H1 (cell line): ENCODE measurements around the gene LRRC28. TPM values are rescaled to one million over a fixed set of nuclear protein-coding genes. Genes with fewer than 3 reads are reported as not detected.

Experiments
- CTCF ChIA-PET: fragments of 300-600 bp; sonication (Branson Sonifier 250); formaldehyde crosslinking; loops from one replicate; lab custom pipeline; 2021; ENCODE audit not compliant: partially characterized antibody; lab: Charles Lee
- POLR2A ChIA-PET: fragments of 300-600 bp; sonication (Branson Sonifier 250); formaldehyde crosslinking; loops from one replicate; lab custom pipeline; 2021; ENCODE audit warnings: inconsistent platforms; ENCODE audit not compliant: partially characterized antibody; lab: Charles Lee
- DNase-seq, 2 experiments: peaks; one replicate each; pipeline versions ENCODE4 v3.0.0 to v3.0.0-alpha.2; 2010 to 2022; ENCODE audit warnings: low spot score in 2 of 2, low read depth in 1 of 2, mixed read lengths in 1 of 2
- FAIRE-seq: peaks from 2 replicates; lab custom pipeline; 2011; peaks lifted over from hg19 to GRCh38; lab: Jason Lieb, UNC
- H2AFZ ChIP-seq: 2 replicates; pipeline ENCODE4 v1.8.1; 2012; ENCODE audit warnings: low read length, inconsistent platforms
- H2AK5ac ChIP-seq: 2 replicates; pipeline ENCODE4 v1.6.1; 2013; ENCODE audit warnings: low read depth, low read length
- H2BK120ac ChIP-seq: replicated peaks from 2 replicates; pipeline ENCODE3; 2013; ENCODE audit warnings: low read depth, low read length, inconsistent platforms
- H2BK12ac ChIP-seq: 2 replicates; pipeline ENCODE4 v1.6.1; 2013; ENCODE audit warnings: low read depth, low read length
- H2BK15ac ChIP-seq: 2 replicates; pipeline ENCODE4 v1.6.1; 2013; ENCODE audit warnings: low read length
- H2BK20ac ChIP-seq: 2 replicates; pipeline ENCODE4 v1.6.1; 2013; ENCODE audit warnings: low read length
- H2BK5ac ChIP-seq: 2 replicates; pipeline ENCODE4 v1.6.1; 2013; ENCODE audit warnings: low read depth, low read length
- H3K14ac ChIP-seq: 2 replicates; pipeline ENCODE4 v1.6.1; 2013; ENCODE audit warnings: inconsistent platforms; ENCODE audit not compliant: insufficient read length
- H3K18ac ChIP-seq: 2 replicates; pipeline ENCODE4 v1.6.1; 2013; ENCODE audit warnings: low read length; ENCODE audit errors: extremely low read depth
- H3K23ac ChIP-seq: 2 replicates; pipeline ENCODE4 v1.6.1; 2013; ENCODE audit warnings: inconsistent platforms; ENCODE audit not compliant: insufficient read length
- H3K23me2 ChIP-seq: 2 replicates; pipeline ENCODE4 v1.6.1; 2013; ENCODE audit warnings: low read depth, low read length
- H3K27ac ChIP-seq: 2 replicates; pipeline ENCODE4 v1.6.1; 2011; ENCODE audit warnings: low read depth, low read length, inconsistent platforms
- H3K27me3 ChIP-seq, 4 experiments: replicated peaks in 1 of 4; 1 replicate in 1 of 4; 2 replicates in 3 of 4; pipeline versions ENCODE4 v1.6.1 to v1.8.1; 2011 to 2013; ENCODE audit warnings: low read length in 3 of 4, mild to moderate bottlenecking in 3 of 4, inconsistent platforms in 2 of 4, mixed read lengths in 2 of 4, moderate library complexity in 1 of 4; ENCODE audit not compliant: control insufficient read depth in 3 of 4, insufficient read depth in 3 of 4; ENCODE audit errors: extremely low read depth in 1 of 4
- H3K36me3 ChIP-seq, 4 experiments: 2 replicates each; pipeline versions ENCODE4 v1.6.1 to v1.8.1; 2011 to 2013; ENCODE audit warnings: mild to moderate bottlenecking in 4 of 4, low read length in 3 of 4, moderate library complexity in 2 of 4, control low read depth in 1 of 4, inconsistent platforms in 1 of 4; ENCODE audit not compliant: insufficient read depth in 4 of 4, control insufficient read depth in 2 of 4
- H3K4ac ChIP-seq: replicated peaks from 2 replicates; pipeline ENCODE3; 2013; ENCODE audit warnings: low read length, low read depth, mixed read lengths, inconsistent platforms; ENCODE audit not compliant: insufficient read length
- H3K4me1 ChIP-seq, 4 experiments: replicated peaks in 1 of 4; 1 replicate in 1 of 4; 2 replicates in 3 of 4; pipeline versions ENCODE4 v1.6.1 to v1.8.1; 2011 to 2013; ENCODE audit warnings: low read length in 3 of 4, inconsistent platforms in 2 of 4, mixed read lengths in 1 of 4; ENCODE audit not compliant: insufficient read depth in 4 of 4, control insufficient read depth in 3 of 4
- H3K4me2 ChIP-seq, 2 experiments: 2 replicates each; pipeline versions ENCODE4 v1.6.1 to v1.8.1; 2011 to 2013; ENCODE audit warnings: low read depth in 2 of 2, low read length in 2 of 2, control low read depth in 1 of 2, inconsistent platforms in 1 of 2, mild to moderate bottlenecking in 1 of 2; ENCODE audit not compliant: insufficient read depth in 1 of 2
- H3K4me3 ChIP-seq, 4 experiments: fragments of 200-600, 300-600 bp in 1 of 4; sonication (generic), shearing (Covaris generic), sonication (Bioruptor Twin) in 1 of 4; 2 replicates each; pipeline versions ENCODE4 v1.5.1 to v1.8.1; 2011 to 2016; ENCODE audit warnings: low read length in 4 of 4, low read depth in 3 of 4, control low read depth in 2 of 4, inconsistent platforms in 2 of 4, mild to moderate bottlenecking in 2 of 4, mixed read lengths in 1 of 4, moderate library complexity in 1 of 4; ENCODE audit not compliant: insufficient read depth in 2 of 4; ENCODE audit errors: extremely low read depth in 1 of 4
- H3K56ac ChIP-seq: replicated peaks from 2 replicates; pipeline ENCODE3; 2013; ENCODE audit warnings: low read depth, mild to moderate bottlenecking, mixed read lengths, low read length, inconsistent platforms; ENCODE audit not compliant: insufficient read length
- H3K79me1 ChIP-seq: 2 replicates; pipeline ENCODE4 v1.6.1; 2013; ENCODE audit warnings: low read depth, low read length, control low read depth
- H3K79me2 ChIP-seq, 2 experiments: 2 replicates each; pipeline versions ENCODE4 v1.6.1 to v1.8.1; 2012 to 2013; ENCODE audit warnings: low read length in 2 of 2, mild to moderate bottlenecking in 2 of 2, inconsistent platforms in 1 of 2; ENCODE audit not compliant: insufficient read depth in 2 of 2, control insufficient read depth in 1 of 2
- H3K9ac ChIP-seq, 4 experiments: replicated peaks in 1 of 4; 1 replicate in 1 of 4; 2 replicates in 3 of 4; pipeline versions ENCODE4 v1.6.1 to v1.8.1; 2011 to 2013; ENCODE audit warnings: low read depth in 3 of 4, low read length in 3 of 4, control low read depth in 2 of 4, mild to moderate bottlenecking in 2 of 4, moderate library complexity in 2 of 4, inconsistent platforms in 1 of 4; ENCODE audit errors: extremely low read depth in 1 of 4
- H3K9me3 ChIP-seq, 2 experiments: 2 replicates each; pipeline versions ENCODE4 v1.6.1 to v1.8.1; 2012 to 2013; ENCODE audit warnings: mild to moderate bottlenecking in 2 of 2, moderate library complexity in 2 of 2, control low read depth in 1 of 2, inconsistent platforms in 1 of 2, low read depth in 1 of 2, low read length in 1 of 2, mixed read lengths in 1 of 2; ENCODE audit not compliant: insufficient read depth in 2 of 2
- H4K20me1 ChIP-seq, 2 experiments: replicated peaks in 1 of 2; 2 replicates each; pipeline versions ENCODE3 to v1.8.1; 2011 to 2013; ENCODE audit warnings: inconsistent platforms in 2 of 2, low read length in 2 of 2, mild to moderate bottlenecking in 1 of 2; ENCODE audit not compliant: insufficient read depth in 2 of 2, control insufficient read depth in 1 of 2
- H4K5ac ChIP-seq: 2 replicates; pipeline ENCODE4 v1.6.1; 2013; ENCODE audit warnings: low read length, low read depth, mixed read lengths, inconsistent platforms; ENCODE audit not compliant: insufficient read length
- H4K8ac ChIP-seq: 2 replicates; pipeline ENCODE4 v1.8.0; 2013; ENCODE audit warnings: mild to moderate bottlenecking, moderate library complexity, low read length, inconsistent platforms; ENCODE audit not compliant: insufficient read depth; ENCODE audit errors: extremely low read depth
- H4K91ac ChIP-seq: replicated peaks from 2 replicates; pipeline ENCODE3; 2013; ENCODE audit warnings: low read length, mixed read lengths, inconsistent platforms; ENCODE audit not compliant: insufficient read length
- CHD2 ChIP-seq: IDR thresholded peaks from 2 replicates; pipeline ENCODE4 v1.6.1; 2012; ENCODE audit warnings: low read length, improper control_type of control experiment
- CREB1 ChIP-seq: IDR thresholded peaks from 2 replicates; pipeline ENCODE4 v1.6.1; 2012; ENCODE audit warnings: inconsistent platforms
- EGR1 ChIP-seq: IDR thresholded peaks from 2 replicates; pipeline ENCODE4 v1.6.1; 2011; ENCODE audit warnings: low read depth, low read length, borderline replicate concordance
- NANOG ChIP-seq: IDR thresholded peaks from 2 replicates; pipeline ENCODE4 v1.6.1; 2011; ENCODE audit warnings: low read length, low read depth, mild to moderate bottlenecking, inconsistent platforms; ENCODE audit not compliant: insufficient read depth, poor library complexity, severe bottlenecking
- NRF1 ChIP-seq: IDR thresholded peaks from 2 replicates; pipeline ENCODE4 v1.6.1; 2011; ENCODE audit warnings: mild to moderate bottlenecking, low read depth, low read length, improper control_type of control experiment
- POLR2AphosphoS5 ChIP-seq: IDR thresholded peaks from 2 replicates; pipeline ENCODE4 v1.6.1; 2011; ENCODE audit warnings: low read depth, low read length
- RXRA ChIP-seq: IDR thresholded peaks from 2 replicates; pipeline ENCODE4 v1.6.1; 2011; ENCODE audit warnings: low read depth, mild to moderate bottlenecking, low read length, moderate library complexity; ENCODE audit not compliant: insufficient read depth
- SAP30 ChIP-seq: fragments of 300-600 bp; sonication (generic); IDR thresholded peaks from 2 replicates; pipeline ENCODE4 v1.7.1; 2012; ENCODE audit warnings: low read length, moderate library complexity, mild to moderate bottlenecking, inconsistent platforms; ENCODE audit not compliant: insufficient read depth, insufficient replicate concordance
- SIRT6 ChIP-seq: IDR thresholded peaks from one replicate; pipeline ENCODE4 v1.7.1; 2012; ENCODE audit warnings: low read length, inconsistent platforms
- SUZ12 ChIP-seq: fragments of 200-600 bp; sonication (generic); IDR thresholded peaks from 2 replicates; pipeline ENCODE4 v1.6.1; 2012; ENCODE audit warnings: mild to moderate bottlenecking, inconsistent platforms, low read length, moderate library complexity, mixed read lengths
- USF2 ChIP-seq: IDR thresholded peaks from 2 replicates; pipeline ENCODE4 v1.6.1; 2011; ENCODE audit warnings: low read length, improper control_type of control experiment
- YY1 ChIP-seq: IDR thresholded peaks from 2 replicates; pipeline ENCODE4 v1.6.1; 2011; ENCODE audit warnings: low read depth, mild to moderate bottlenecking, low read length
- WGBS, 2 experiments: shearing (Covaris generic) in 1 of 2; methylation state at CpG; one replicate each; pipeline versions ENCODE4 v1.1.6 to v1.1.7; 2013 to 2015; ENCODE audit warnings: low lambda C conversion rate in 2 of 2, mixed read lengths in 2 of 2, inconsistent platforms in 1 of 2, low coverage in 1 of 2, missing lambda C conversion rate in 1 of 2; ENCODE audit not compliant: insufficient replicate concordance in 2 of 2, insufficient coverage in 1 of 2, insufficient read length in 1 of 2; ENCODE audit errors: extremely low coverage in 1 of 2, missing lambda C conversion rate in 1 of 2; 5-methylcytosine and 5-hydroxymethylcytosine counted together
- polyA plus RNA-seq, 7 experiments: library from polyadenylated mRNA; depleted of rRNA in 3 of 7; stranded (reverse) in 5 of 7; unstranded in 2 of 7; fragments of >200 nt in 5 of 7; fragments of 200-250 nt in 2 of 7; gene quantifications; 1 replicate in 5 of 7; 2 replicates in 1 of 7; 4 replicates in 1 of 7; pipeline versions ENCODE4 v1.2.1 to v1.2.3, GENCODE V29; 2011 to 2013; ENCODE audit warnings: missing spikeins in 2 of 7, mixed read lengths in 2 of 7
- total RNA-seq: library from RNA; stranded (reverse); fragmentation: NEBNext Ultra II Directional; extraction: Animal tissue kit (Norgen Biotek cat#: 25700); gene quantifications from 2 replicates; pipeline ENCODE4 v1.2.1, GENCODE V29; 2021

Gene LRRC28
- total and polyA plus RNA-seq, 2 of the 8 experiments (the other 6 are each of a cell fraction or from before 2014, with no cell fraction given) = 20.2 to 23.3 TPM

- Histone ChIP-seq H3K4me2 (no peak overlapping the region), H3K27ac (no peak overlapping the region), H4K8ac (no peak overlapping the region), H3K9me3 (0 out of 4 replicates have a peak, but pooled peaks cover 0 to 4% of the 10 kb centered on the region in 2 experiments), H2AK5ac (no peak overlapping the region), H3K27me3 (no peaks in the 10 kb centered on the region), H3K4me1 (no peaks in the 10 kb centered on the region), H3K23ac (no peak overlapping the region), H3K23me2 (no peaks in the 10 kb centered on the region), H2AFZ (no peak overlapping the region), H2BK120ac (no peak overlapping the region), H3K9ac (no peak overlapping the region), H2BK12ac (no peak overlapping the region), H2BK20ac (no peak overlapping the region), H3K56ac (no peak overlapping the region), H2BK15ac (no peak overlapping the region), H2BK5ac (no peak overlapping the region), H3K18ac (no peak overlapping the region), H3K36me3 (peaks cover 0 to 9% (median 4%) of the 10 kb centered on the region in 4 experiments; a peak in 4 of 8 replicates), H4K20me1 (peaks cover 0 to 2% of the 10 kb centered on the region in 2 experiments), H4K5ac (no peak overlapping the region), H3K79me1 (no peaks in the 10 kb centered on the region), H3K79me2 (no peaks in the 10 kb centered on the region), H3K4ac (no peak overlapping the region), H4K91ac (no peak overlapping the region), H3K14ac (no peak overlapping the region), H3K4me3 (no peak overlapping the region)
- no peak for DNase-seq
- CTCF ChIA-PET = interaction anchor here (0.9 to 1.1 kb wide), 4 partner anchors 17 to 510 kb away, joined by 3 to 4 read pairs (median 4); no protein-coding TSS in a partner anchor
- TF ChIP-seq CHD2 = no peak
- TF ChIP-seq SUZ12 = no peak
- no peak for TF ChIP-seq EGR1
- no peak for TF ChIP-seq RXRA
- no peak for TF ChIP-seq CREB1
- TF ChIP-seq NRF1 = no peak
- TF ChIP-seq USF2 = no peak
- no peak for TF ChIP-seq POLR2AphosphoS5
- TF ChIP-seq SAP30 = no peak
- no peak for TF ChIP-seq YY1
- no peak for TF ChIP-seq SIRT6
- TF ChIP-seq NANOG = no peak
- 89% methylated on average over 4 of the region's 4 CpGs; no CpG with 5 or more reads in 1 of the 2 experiments for WGBS, 2 experiments
- no peak for FAIRE-seq
- POLR2A ChIA-PET = no interaction called here
Measured at GRCh38 chr15:99230867-99231266, 20.4 kb upstream of the LRRC28 start.
